AG09309 (cell line): ENCODE results near the gene TBCD.
"Not testable (repeated sequence)": the region's sequence is repeated elsewhere in the genome, so short reads cannot be mapped to it uniquely, and the experiment has no call there.

Experiments
- DNase-seq: peaks from one replicate; pipeline ENCODE4 v3.0.0-alpha.2; 2010; ENCODE audit warnings: low read depth
- H3K4me3 ChIP-seq: 2 replicates; pipeline ENCODE4 v1.5.1; 2011; ENCODE audit warnings: mild to moderate bottlenecking, low read depth, low read length, moderate library complexity; ENCODE audit not compliant: control insufficient read depth
- TF ChIP-seq, protein P1 (sequence below): IDR thresholded peaks from 2 replicates; pipeline ENCODE4 v1.5.1; 2011; ENCODE audit warnings: mild to moderate bottlenecking, low read depth, low read length, inconsistent platforms; ENCODE audit not compliant: insufficient read depth, control insufficient read depth; ENCODE audit errors: missing control alignments

The TBCD gene

DNA sequence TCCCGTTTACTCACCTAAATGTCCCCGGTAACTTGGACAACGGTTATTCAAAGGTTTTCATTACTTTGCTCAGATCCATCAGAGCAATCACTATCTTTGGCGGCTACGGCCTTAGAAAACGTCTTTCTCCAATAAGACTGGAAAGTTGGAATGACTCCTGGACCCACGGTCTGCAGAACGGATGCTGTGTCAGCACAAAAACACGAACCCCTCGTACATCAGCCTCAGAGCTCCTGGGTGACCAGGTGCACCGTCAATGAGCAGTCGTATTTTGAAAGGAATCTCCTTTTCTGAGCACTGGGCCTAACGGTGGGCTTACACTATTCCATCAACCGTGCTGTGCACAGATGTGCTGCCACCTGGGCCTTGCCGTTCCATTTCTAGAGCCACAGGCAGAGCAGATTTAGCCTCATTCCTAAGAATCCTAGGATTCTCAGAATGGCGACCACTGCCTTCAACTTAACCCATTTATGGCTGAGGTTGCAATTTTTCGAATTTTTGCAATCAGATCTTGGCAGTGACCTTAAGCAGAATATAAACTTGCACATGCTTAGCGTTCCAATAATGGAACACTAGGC lies 198.7 kb downstream of the TBCD start:
- DNase-seq: no peak
- TF ChIP-seq, protein P1, sequence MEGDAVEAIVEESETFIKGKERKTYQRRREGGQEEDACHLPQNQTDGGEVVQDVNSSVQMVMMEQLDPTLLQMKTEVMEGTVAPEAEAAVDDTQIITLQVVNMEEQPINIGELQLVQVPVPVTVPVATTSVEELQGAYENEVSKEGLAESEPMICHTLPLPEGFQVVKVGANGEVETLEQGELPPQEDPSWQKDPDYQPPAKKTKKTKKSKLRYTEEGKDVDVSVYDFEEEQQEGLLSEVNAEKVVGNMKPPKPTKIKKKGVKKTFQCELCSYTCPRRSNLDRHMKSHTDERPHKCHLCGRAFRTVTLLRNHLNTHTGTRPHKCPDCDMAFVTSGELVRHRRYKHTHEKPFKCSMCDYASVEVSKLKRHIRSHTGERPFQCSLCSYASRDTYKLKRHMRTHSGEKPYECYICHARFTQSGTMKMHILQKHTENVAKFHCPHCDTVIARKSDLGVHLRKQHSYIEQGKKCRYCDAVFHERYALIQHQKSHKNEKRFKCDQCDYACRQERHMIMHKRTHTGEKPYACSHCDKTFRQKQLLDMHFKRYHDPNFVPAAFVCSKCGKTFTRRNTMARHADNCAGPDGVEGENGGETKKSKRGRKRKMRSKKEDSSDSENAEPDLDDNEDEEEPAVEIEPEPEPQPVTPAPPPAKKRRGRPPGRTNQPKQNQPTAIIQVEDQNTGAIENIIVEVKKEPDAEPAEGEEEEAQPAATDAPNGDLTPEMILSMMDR: no peak
- H3K4me3 ChIP-seq: no peak overlapping the region

DNA sequence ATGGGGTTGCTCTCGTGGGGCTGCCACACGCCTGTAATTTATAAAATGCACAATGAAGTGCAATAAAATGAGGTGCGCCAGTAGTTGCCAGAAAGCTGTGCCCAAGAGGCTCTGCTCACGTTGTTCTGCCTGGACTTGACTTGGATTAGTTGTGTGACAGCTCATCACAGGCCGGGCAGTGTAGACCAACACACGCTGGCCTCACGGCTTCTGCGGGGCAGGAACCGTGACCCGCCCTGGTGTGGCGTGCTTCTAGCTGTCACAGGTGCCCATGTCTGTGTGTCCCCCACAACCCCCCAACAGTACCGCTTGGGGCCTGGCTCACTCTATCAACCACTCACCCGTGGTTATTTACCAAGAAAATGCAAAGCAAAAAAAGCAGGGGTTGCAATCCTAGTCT lies 200.2 kb downstream of the TBCD start:
- H3K4me3 ChIP-seq: no peak overlapping the region
- TF ChIP-seq, protein P1: no peak

DNA sequence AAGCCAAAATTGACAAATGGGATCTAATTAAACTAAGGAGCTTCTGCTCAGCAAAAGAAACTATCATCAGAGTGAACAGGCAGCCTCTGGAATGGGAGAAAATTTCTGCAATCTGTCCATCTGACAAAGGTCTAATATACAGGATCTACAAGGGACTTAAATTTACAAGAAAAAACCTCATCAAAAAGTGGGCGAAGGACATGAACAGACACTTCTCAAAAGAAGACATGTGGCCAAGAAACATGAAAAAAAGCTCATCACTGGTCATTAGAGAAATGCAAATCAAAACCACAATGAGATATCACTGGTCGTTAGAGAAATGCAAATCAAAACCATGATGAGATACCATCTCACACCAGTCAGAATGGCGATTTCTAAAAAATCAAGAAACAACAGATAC lies 203.2 kb downstream of the TBCD start:
- H3K4me3 ChIP-seq, DNase-seq: not testable (repeated sequence)

More for the DNA sequence above, 200.2 kb downstream of the TBCD start:
- DNase-seq: no peak

DNA sequence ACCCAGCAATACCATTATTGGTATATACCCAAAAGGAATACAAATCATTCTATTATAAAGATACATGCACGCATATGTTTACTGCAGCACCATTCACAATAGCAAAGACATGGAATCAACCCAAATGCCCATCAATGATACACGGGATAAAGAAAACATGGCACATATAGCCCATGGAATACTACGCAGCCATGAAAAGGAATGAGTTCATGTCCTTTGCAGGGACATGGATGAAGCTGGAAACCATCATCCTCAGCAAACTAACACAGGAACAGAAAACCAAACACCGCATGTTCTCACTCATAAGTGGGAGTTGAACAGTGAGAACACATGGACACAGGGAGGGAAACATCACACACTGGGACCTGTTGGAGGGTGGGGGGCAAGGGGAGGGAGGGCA lies 203.8 kb downstream of the TBCD start:
- H3K4me3 ChIP-seq, DNase-seq: not testable (repeated sequence)

DNA sequence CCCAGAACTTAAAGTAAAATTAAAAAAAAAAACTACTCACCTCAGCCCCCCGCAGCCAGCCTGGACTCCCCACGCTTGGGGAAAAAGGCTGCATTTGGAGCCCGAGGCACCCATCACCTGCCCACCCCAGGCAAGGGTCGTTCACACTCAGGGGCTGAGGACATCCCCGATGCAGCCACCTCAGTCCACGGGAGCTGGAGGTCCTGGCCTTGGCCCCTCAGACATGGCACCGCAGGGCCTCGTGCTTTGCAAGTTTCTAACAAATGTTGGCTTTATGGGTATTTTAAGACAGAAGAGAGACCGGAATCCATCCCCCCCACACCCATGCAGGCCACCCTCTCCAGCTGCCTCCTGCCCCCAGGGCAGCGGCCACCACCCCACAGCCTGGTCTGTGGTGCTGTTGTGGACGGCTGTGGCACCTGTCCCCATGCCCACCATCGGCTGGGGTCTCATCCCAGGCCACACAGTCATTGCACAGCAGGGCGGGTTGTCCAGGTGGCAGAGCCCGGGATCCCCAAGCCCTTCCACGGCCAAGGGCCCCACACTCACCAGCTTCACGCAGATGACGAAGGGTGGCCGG lies 204.4 kb downstream of the TBCD start:
- TF ChIP-seq, protein P1: no peak
- no peak for DNase-seq
- no peak overlapping the region for H3K4me3 ChIP-seq

DNA sequence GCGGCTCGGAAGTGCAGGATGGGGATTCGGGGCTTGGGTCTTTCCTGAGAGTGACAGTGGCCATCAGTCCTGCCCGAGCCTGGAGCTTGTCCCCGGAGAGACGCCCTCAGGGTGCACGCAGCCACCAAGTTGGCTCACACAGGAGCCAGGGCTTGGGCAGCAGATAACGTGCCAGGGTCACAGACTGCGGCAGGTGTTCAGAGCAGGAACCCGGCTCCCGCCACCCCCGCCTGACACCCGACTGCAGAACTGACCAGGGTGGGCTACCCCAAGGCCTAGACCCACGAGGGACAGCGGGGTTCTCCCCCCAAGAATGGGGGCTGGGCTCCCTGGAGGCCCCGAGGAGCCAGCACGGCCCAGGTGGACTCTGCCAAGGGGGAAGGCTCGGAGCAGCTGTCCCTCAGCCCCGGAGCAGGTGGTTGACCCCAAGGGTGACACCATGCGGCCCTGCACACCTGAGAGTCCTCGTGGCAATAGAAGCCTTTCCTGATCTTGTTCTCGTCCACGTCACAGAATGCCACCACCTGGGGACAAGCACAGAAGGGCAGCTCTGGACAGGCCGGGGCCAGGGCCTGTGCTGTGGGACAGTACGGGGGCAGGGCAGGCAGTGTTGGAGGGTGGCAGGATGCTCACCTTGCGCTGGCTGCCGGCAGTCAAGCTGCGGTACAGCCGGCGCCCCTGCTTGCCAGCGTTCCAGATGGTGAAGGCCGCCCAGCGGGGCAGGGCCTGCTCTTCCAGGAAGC lies 205.0 kb downstream of the TBCD start:
- no peak for DNase-seq
- no peak overlapping the region for H3K4me3 ChIP-seq
- TF ChIP-seq, protein P1: no peak

DNA sequence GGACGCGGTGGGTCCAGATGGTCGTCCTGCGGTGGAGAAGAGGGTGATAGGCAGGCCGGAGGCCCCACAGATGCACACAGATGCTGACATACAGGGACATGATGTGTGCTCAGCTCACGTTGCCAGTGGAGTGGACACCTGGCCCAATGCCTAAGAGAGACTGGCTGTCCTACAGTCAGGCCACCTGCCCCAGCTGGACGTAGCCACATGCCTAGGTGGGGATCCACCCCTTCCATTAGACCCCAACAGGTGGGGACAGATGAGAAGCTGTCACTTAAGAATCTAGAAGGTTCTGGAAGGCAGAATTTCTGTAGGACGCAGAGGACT lies 205.6 kb downstream of the TBCD start:
- TF ChIP-seq, protein P1: no peak
- no peak for DNase-seq

DNA sequence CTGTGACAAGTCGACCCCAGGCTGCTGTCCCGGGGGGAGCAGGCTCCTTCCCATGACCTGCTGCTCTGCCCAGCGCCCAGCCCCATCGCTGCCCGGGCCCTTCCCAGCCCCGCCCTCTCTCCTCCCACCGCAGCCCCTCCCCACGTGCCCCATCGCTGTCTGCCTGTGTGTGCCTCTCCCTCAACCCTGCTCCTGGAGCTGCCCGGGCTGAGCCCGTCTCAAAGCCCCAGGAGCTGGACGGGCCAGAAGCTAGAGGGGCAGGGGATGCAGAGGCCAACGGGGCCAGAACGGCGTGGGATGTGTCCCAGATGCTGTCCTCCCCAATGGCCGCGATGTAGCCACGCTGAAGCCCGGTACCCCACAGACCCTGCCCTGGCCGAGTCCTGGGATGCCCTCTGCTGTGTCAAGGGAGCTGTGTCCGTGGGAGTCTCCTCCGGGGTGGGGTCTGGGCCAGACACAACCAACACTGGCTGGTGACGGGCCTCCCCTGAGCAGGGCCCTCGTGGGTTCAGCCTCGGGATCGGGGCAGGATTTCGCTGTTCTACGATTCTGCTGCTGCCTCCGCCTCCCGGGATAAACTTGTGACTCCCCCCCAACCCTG lies 206.2 kb downstream of the TBCD start:
- H3K4me3 ChIP-seq: no peak overlapping the region
- no peak for DNase-seq
- TF ChIP-seq, protein P1: no peak

More for the DNA sequence above, 205.6 kb downstream of the TBCD start:
- H3K4me3 ChIP-seq: no peak overlapping the region
